ENCODE data around the gene PIBF1.

PIBF1 gene

DNA sequence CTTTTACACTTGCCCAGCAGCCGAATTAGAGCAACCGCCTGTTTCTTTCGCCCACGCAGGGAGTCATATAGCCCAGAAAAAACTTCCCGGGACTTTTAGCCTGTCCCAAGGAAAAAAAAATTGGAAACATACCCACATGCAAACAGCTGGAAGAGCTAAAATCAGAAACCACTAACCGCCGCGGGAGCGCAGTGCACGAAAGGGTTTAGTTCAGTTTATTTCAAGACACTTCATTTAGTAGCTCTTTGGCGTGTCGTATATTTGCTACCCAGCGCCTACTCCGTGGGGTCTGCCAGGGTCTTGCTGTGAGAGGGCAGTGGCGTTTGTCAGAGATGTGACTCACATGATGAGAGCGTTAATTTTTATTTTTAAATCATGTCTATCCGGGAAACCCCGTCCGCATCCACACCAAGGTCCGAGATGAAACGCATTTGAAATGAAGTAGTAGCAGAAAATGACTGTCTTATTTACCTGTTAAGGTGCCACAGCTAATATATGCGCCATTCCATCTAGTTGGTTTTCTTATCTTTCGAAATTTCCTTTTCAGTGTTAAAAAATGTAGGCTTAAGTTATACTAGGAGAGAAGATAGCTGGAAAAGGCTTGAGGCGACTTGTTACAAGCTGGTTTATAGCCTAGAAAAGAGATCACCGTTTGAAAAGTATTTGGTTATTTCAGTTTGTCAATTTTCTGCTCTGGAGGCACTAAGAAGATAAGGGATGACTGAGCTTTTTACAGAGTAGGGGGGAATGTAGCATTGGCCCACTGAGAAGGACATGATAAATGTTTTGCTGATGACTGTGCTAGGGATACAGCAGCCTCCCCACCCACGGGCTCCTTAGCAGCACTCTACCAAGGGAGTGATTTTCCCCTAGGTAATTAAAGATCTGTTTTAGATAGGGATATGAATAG, 278.6 kb downstream of the PIBF1 start:
- no peak for TF ChIP-seq CTCF (IDR thresholded peaks at IDR 0.05; ENCODE audit: low read depth, low read length)
- H3K4me3 ChIP-seq (ENCODE audit: low read depth, low read length), result peak overlapping the region; percentile 83

- TF ChIP-seq CTCF (IDR thresholded peaks at IDR 0.05; ENCODE audit: low read depth, low read length), result no peak
- peak overlapping the region; percentile 83 for H3K4me3 ChIP-seq (ENCODE audit: low read depth, low read length)
Measured at GRCh38 chr13:73061473-73061872, 279.5 kb downstream of the PIBF1 start.

GRCh38 chr13:73061876-73062275, 279.9 kb downstream of the PIBF1 start:
- H3K4me3 ChIP-seq (ENCODE audit: low read depth, low read length), result peak overlapping the region; percentile 83
- TF ChIP-seq CTCF (IDR thresholded peaks at IDR 0.05; ENCODE audit: low read depth, low read length), result no peak

- H3K4me3 ChIP-seq (ENCODE audit: low read depth, low read length), result no peak overlapping the region
- TF ChIP-seq CTCF (IDR thresholded peaks at IDR 0.05; ENCODE audit: low read depth, low read length), result no peak
Measured at GRCh38 chr13:73062468-73062867, 280.5 kb downstream of the PIBF1 start.

DNA sequence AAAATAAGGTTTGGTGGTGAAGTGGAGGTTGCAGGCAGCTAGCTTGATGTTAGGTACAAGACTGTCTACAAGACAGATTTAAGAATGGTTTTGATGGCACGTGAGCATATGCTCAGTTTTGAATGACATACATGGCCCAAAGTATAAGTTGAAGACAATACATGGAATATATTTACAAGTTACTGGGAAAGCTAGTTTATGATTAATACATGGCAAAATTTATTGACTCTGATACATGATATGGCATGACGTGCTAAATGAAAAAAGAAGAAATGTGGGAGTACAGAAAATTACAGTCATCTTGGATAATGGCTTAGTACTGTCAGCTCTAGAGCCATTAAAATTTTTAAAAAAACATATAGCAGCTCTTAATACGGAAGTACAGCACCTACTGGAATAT, 281.2 kb downstream of the PIBF1 start:
- TF ChIP-seq CTCF (IDR thresholded peaks at IDR 0.05; ENCODE audit: low read depth, low read length), result no peak
- H3K4me3 ChIP-seq (ENCODE audit: low read depth, low read length), result no peak overlapping the region

DNA sequence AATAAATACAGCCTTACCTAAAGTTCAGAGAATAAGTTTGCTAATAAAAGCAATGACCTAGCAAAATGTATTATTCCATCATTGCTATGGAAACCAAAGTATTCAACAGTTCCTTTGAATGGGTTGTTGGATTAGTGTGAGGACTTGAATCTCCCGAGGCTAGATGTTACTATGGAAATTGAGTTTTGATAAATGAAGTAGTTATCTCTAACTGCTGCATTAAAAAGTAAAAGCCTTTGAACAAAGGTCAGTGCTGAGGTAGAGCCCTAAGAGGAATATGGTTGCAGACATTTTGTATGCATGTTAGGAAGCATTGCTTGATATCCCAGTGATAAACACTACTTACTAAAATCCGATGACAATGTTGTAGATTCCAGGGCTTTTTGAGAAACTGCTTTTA, 283.1 kb downstream of the PIBF1 start:
- no peak overlapping the region for H3K4me3 ChIP-seq (ENCODE audit: low read depth, low read length)
- TF ChIP-seq CTCF (IDR thresholded peaks at IDR 0.05; ENCODE audit: low read depth, low read length), result no peak

DNA sequence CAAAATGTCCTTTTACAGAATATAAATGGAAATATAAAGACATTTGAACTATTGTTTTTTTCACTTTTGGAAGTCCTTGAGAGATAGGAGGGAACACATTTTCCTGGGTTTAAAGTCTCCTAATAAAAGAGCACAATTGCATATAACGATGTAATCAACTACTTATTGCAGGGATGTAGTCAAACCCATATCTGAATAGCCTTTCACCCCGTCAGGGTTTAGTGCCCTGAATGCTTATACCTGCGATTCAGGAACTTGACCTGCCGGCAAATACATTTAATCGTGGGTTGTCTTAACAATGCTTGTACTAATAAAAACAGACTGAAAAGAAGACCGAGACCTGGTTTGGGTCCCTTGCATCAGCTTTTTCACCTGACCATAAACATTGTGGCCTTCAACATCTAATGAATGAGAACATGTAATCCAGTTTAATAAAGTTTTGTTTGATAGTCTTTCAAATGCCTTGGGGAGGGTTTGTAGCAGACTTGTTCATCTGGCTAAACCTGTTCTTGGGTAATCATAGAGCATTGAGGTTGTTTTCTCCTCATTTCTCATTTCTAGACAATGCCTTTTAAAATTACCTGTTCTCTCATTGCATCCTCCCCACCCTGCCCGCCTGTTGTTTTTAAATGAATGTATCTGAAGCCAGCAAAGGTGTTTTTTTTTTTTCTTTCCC, 283.9 kb downstream of the PIBF1 start:
- H3K4me3 ChIP-seq (ENCODE audit: low read depth, low read length), result no peak overlapping the region
- no peak for TF ChIP-seq CTCF (IDR thresholded peaks at IDR 0.05; ENCODE audit: low read depth, low read length)
